ENCODE measurements around the gene KEAP1.

GRCh38 chr19:10537668-10538067 lies 34.5 kb upstream of the KEAP1 start:
- TF ChIP-seq ZKSCAN1 (IDR thresholded peaks at IDR 0.05; ENCODE audit: low read length) (no peak), KAT2B (IDR thresholded peaks at IDR 0.05; ENCODE audit: borderline replicate concordance, low read depth, low read length) (no peak), SUZ12 (IDR thresholded peaks at IDR 0.05; ENCODE audit: low read depth, low read length) (no peak), ZNF800 (CRISPR knock-in tag; IDR thresholded peaks at IDR 0.05) (no peak), RNF219 (CRISPR knock-in tag; IDR thresholded peaks at IDR 0.05) (no peak), NR2F2 (IDR thresholded peaks at IDR 0.05; ENCODE audit: borderline replicate concordance, low read depth) (no peak), ELK4 (CRISPR knock-in tag; IDR thresholded peaks at IDR 0.05; ENCODE audit: borderline replicate concordance) (no peak), MZF1 (CRISPR knock-in tag; IDR thresholded peaks at IDR 0.05; ENCODE audit: borderline replicate concordance) (no peak)

Data from HepG2 (cell line).